Skeletal muscle satellite cell (primary cell): ENCODE results near the gene CCDC159.
"Not testable (repeated sequence)": the region's sequence is repeated elsewhere in the genome, so short reads cannot be mapped to it uniquely, and the experiment has no call there.

Experiments
- H3K27me3 ChIP-seq: 2 replicates; pipeline ENCODE4 v1.7.0; 2013; ENCODE audit warnings: low read length; ENCODE audit not compliant: control insufficient read depth, insufficient read depth
- H3K36me3 ChIP-seq: 2 replicates; pipeline ENCODE4 v1.7.0; 2013; ENCODE audit warnings: mild to moderate bottlenecking, control low read depth, low read length; ENCODE audit not compliant: insufficient read depth
- H3K4me1 ChIP-seq: 2 replicates; pipeline ENCODE4 v1.7.0; 2013; ENCODE audit warnings: low read length; ENCODE audit not compliant: control insufficient read depth, insufficient read depth
- H3K4me2 ChIP-seq: 2 replicates; pipeline ENCODE4 v1.7.0; 2013; ENCODE audit warnings: mild to moderate bottlenecking, low read length
- H3K4me3 ChIP-seq: 2 replicates; pipeline ENCODE4 v1.7.0; 2013; ENCODE audit warnings: low read length
- H3K9ac ChIP-seq: 2 replicates; pipeline ENCODE4 v1.7.0; 2013; ENCODE audit warnings: mild to moderate bottlenecking, low read depth, low read length, moderate library complexity
- H3K9me3 ChIP-seq: replicated peaks from 2 replicates; pipeline ENCODE4 v1.7.0; 2013; ENCODE audit warnings: mild to moderate bottlenecking, control low read depth, low read length

CCDC159 gene

DNA sequence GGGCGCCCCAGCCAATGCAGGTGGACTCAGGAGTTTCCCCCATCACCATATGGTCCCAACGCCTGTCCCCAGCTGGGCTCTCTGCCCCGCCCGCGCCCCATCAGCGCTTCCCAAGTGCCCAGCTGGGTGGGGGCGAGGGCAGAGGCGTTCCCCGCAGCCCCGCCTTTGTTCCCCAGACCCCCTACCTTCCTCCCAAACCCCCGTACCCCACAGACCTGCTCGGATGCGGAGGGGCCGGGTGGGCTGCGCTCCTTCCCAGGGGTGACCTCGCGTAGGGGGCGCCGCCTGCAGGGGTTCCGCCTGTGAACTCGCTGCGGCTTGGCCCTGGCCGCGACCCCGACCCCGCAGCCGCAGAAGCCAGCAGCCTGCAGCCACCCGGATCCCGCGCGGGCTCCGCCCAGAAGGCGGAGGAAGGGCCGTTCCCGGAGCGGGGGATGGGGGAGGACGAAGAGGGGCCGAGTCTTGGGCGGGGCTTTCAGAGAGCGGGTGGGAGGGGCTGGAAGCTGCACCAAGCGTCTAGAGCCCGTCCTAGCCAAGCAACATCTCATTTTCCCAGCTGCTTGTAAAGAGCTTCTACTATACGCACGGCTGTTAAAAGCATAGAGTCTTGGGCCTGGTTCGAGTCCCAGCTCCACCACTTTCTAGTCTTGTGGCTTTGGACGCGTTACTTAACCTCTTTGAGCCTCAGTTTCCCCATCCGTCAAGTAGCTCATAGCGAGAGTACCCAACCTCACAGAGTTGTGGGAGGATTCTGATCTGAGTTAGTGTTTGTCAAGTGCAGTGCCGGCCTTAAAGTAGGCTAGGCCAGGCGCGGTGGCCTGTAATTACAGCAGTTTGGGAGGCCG lies 6.8 kb upstream of the CCDC159 start, which contains the start of gene RAB3D:
TSS of gene RAB3D (minus strand) at position 404 of the 845 bp plus-strand sequence. CDS start 2,258 bp downstream, outside the sequence.
- H3K36me3 ChIP-seq: no peaks in the 10 kb centered on the region

GRCh38 chr19:11340099-11340467 lies 6.2 kb upstream of the CCDC159 start:
- Histone ChIP-seq H3K4me2 (peak overlapping the region; percentile 80), H3K4me3 (peak overlapping the region; percentile 59), H3K4me1 (peaks cover 19% of the 10 kb centered on the region)
- H3K27me3 ChIP-seq, H3K9me3 ChIP-seq, H3K36me3 ChIP-seq, H3K9ac ChIP-seq: not testable (repeated sequence)

More for the DNA sequence above, 6.8 kb upstream of the CCDC159 start, which contains the start of gene RAB3D:
- H3K9me3 ChIP-seq: no peaks in the 10 kb centered on the region
- H3K4me3 ChIP-seq: peak within 1 kb of the TSS; percentile 59
- H3K9ac ChIP-seq: no peak within 1 kb of the TSS
- H3K4me2 ChIP-seq: peak within 1 kb of the TSS; percentile 80
- H3K27me3 ChIP-seq: peaks cover 6% of the 10 kb centered on the region
- peaks cover 17% of the 10 kb centered on the region for H3K4me1 ChIP-seq

- H3K27me3 ChIP-seq: peaks cover 6% of the 10 kb centered on the region
- H3K4me2 ChIP-seq: no peak overlapping the region
- no peaks in the 10 kb centered on the region for H3K36me3 ChIP-seq
- H3K4me3 ChIP-seq: no peak overlapping the region
- H3K4me1 ChIP-seq: peaks cover 34% of the 10 kb centered on the region
- H3K9me3 ChIP-seq: no peaks in the 10 kb centered on the region
- no peak overlapping the region for H3K9ac ChIP-seq
These were observed 3.9 kb upstream of the CCDC159 start for GRCh38 chr19:11342429-11342828.

DNA sequence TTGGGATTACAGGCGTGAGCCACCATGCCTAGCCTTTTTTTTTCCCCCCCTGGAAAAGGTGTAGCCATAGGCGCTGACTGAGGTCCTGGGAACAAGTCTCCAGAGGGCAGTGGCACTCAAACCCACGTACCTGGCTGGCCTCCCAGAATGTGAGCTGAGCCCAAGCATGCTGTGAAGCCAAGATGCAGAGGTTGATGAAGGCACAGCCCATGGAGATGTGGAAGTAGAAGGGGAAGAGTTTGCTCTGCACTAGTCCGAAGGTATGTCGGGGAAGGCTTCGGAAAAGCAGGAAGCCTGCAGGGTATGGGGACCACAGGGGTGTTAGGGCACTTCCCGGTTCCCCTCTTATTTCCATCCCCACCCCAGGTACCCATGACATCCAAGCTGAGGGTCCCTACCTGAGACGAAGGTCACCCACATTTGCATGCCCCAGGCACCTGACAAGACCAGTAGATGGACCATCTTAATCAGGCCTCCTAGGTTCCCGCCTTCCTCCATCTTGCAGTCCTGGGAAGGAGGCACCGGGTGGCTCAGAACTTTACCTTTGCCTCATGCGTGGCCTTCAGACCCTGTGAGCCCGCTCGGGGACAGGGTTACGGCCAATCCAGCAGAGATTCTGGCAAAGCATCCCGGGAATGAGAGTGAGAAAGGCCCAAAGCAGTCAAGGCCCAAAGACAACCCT lies 1.1 kb upstream of the CCDC159 start:
- Histone ChIP-seq H3K4me2 (peak overlapping the region; percentile 84), H3K4me1 (peaks cover 19% of the 10 kb centered on the region), H3K9ac (peak overlapping the region; percentile 81), H3K9me3 (peaks cover 7% of the 10 kb centered on the region), H3K27me3 (no peaks in the 10 kb centered on the region), H3K4me3 (peak overlapping the region; percentile 78), H3K36me3 (no peaks in the 10 kb centered on the region)

DNA sequence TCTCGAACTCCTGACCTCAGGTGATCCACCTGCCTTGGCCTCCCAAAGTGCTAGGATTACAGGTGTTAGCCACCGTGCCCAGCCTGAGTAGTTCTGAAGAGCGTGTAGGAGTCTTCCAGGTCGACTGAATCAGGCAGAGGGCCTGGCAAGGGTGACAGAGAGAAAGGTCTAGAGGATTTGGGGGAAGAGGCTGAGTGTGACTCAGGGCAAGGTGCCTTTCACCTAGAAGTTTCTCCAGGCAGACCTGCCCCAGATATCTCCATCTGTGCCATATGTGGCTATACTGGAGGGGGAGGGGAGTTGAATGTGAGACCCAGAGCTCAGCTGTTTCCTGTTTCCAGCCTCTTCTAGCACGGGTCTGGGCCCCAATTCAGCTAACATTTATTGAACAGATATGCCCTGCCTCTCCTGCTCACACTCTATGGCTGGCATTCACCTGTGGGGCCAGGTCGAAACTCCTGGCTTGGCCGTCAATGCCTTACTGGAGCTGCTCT lies 1.3 kb downstream of the CCDC159 start:
- no peak overlapping the region for H3K4me2 ChIP-seq
- H3K27me3 ChIP-seq: no peaks in the 10 kb centered on the region
- no peak overlapping the region for H3K9ac ChIP-seq
- H3K4me1 ChIP-seq: peaks cover 19% of the 10 kb centered on the region
- H3K9me3 ChIP-seq: peaks cover 7% of the 10 kb centered on the region
- H3K4me3 ChIP-seq: no peak overlapping the region
- H3K36me3 ChIP-seq: no peaks in the 10 kb centered on the region

DNA sequence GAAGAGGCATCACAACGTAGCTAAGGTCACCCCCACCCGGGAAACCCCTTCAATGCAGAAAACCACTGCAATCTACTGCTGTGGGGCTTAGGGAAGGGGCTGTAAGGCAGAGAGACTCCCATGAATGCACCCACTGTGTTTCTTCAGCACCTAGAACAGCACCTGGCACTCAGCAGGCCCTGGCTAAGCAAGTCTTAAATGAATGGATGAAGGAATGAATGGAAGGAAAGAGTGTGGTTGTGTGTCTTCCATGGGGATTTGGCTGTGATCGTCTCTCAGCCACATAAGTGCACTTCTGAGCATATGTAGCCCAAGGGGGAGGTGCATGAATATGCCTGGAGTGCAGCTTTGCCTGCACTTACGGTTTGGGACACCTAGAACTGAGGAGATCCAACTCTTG lies 2.9 kb downstream of the CCDC159 start:
- no peaks in the 10 kb centered on the region for H3K27me3 ChIP-seq
- H3K4me2 ChIP-seq: no peak overlapping the region
- no peaks in the 10 kb centered on the region for H3K36me3 ChIP-seq
- H3K4me3 ChIP-seq: no peak overlapping the region
- no peak overlapping the region for H3K9ac ChIP-seq
- peaks cover 17% of the 10 kb centered on the region for H3K4me1 ChIP-seq
- peaks cover 7% of the 10 kb centered on the region for H3K9me3 ChIP-seq

DNA sequence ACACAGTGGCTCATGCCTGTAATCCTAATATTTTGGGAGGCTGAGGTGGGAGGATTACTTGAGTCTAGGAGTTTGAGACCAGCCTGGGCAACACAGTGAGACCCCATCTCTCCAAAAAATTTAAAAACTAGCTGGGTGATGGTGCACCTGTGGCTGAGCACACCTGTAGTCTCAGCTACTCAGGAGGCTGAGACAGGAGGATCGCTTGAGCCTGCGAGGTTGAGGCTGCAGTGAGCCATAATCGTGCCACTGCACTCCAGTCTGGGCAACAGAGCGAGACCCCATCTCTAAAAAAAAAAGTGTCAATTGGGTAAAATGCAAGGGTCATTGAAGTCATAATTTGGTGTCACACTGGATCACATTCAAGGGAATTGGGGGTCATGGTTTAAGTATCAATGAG lies 7.8 kb downstream of the CCDC159 start:
- H3K36me3 ChIP-seq, H3K27me3 ChIP-seq, H3K4me2 ChIP-seq, H3K9ac ChIP-seq, H3K4me1 ChIP-seq, H3K4me3 ChIP-seq, H3K9me3 ChIP-seq: not testable (repeated sequence)

DNA sequence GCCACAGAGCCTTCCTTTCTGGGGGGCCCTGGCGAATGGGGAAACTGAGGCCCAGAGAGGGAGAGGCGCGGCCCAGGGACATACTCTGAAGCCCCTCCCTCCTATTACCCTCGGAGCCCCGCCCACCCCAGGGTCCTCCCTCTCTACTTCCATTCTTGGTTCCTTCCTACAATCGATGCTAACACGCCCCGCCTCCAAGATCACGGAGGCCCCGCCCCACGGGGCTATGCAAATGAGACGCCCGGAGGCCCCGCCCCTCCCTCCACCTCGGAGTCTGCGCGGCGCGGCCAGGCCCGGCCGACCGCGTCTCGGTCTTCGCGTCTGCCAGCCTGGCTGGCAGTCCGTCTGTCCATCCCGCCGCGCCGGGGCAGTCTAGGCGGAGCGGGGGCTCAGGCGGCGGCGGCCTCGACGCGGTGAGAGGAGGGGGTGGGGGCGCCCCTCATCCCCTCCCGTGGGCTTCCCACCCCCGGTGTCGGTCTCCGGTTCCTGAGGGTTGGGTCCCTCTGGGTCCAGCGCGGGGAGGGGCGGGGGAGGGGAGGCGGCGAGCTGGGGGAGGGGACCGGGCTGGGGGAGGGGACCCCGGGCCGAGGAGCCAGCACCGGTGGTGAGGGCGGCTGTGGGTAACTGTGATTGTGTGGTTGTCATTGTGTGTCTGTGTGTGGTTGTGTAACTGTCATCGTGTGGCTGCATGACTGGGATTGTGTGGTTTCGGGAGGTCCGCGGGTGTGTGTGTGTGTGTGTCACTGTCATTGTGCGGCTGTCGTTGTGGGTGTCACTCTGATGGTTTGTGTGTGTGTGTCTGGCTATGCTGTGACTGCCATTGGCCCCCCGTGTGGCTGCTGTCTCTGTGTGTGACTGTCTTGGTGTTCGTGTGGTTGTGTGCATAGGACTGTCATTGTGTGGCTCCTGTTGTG lies 9.1 kb downstream of the CCDC159 start, which contains the start of gene PLPPR2:
TSS of gene PLPPR2 (plus strand) at position 273 of the 914 bp plus-strand sequence. CDS start 2,242 bp downstream, outside the sequence.
- peak within 1 kb of the TSS; percentile 72 for H3K4me3 ChIP-seq
- peaks cover 6% of the 10 kb centered on the region for H3K4me1 ChIP-seq
- H3K4me2 ChIP-seq: peak within 1 kb of the TSS; percentile 84
- H3K9me3 ChIP-seq: no peaks in the 10 kb centered on the region
- no peaks in the 10 kb centered on the region for H3K27me3 ChIP-seq
- H3K36me3 ChIP-seq: no peaks in the 10 kb centered on the region
- peak within 1 kb of the TSS; percentile 64 for H3K9ac ChIP-seq

DNA sequence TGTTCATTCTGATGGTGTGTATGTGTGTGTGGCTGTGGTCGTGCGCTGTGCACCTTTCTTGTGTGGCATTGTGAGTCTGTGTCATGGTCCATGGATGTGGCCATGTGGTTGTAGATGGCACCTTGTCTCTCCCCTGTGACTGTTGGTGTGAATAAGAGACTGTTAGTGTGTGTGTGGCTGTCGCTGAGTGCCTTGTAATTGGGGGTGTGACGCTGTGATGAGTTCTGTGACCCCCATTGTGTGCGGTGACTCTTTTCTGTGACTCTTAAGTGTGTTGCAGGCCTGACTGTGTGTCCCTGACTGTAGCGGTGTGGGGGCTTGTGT lies 9.7 kb downstream of the CCDC159 start:
- peak overlapping the region; percentile 84 for H3K4me2 ChIP-seq
- peak overlapping the region; percentile 72 for H3K4me3 ChIP-seq
- H3K9me3 ChIP-seq: no peaks in the 10 kb centered on the region
- H3K4me1 ChIP-seq: peaks cover 6% of the 10 kb centered on the region
- peaks cover 4% of the 10 kb centered on the region for H3K36me3 ChIP-seq
- H3K27me3 ChIP-seq: no peaks in the 10 kb centered on the region
- peak overlapping the region; percentile 64 for H3K9ac ChIP-seq

DNA sequence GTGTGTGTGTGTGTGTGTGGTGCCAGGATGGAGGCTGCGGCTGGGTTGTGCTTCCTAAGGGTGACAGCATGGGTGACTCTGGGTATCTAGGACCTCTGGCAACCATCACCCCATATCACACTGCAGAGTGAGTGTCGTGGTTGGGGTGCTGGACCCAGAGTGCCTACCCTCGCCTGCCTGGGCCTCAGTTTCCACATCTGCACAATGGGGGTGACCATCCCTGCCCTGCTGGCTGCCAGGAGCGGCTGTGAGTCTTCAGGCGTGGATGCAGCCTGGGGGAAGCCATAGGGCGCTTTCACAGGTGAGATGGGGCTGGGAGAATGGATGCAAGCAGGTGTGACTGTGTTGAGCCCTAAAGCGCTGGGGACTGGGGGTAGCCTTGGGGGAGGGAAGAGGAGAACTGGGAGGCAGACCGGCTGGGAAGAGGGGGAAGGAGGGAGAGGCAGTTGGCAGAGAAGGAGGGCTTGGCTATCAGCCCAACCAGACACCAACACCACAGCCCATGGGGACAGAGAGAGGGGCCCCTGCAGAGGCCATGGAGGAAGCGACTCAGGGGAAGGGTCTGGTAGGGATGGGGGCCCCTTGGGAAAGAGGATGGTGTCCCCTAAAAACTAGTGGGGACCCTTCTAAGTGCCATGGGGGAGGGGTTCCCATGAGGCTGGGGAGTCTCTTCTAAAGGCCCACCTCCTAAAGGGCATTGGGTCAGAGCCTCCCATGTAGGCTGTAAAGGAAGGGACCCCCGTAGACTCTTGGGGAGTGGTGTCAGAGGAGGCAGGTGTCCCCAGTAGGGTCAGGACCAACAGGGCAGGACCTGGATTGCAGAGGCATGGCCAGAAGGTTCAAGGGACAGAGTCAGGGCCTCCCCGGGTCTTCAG lies 10.6 kb downstream of the CCDC159 start:
- H3K4me1 ChIP-seq: peaks cover 6% of the 10 kb centered on the region
- no peaks in the 10 kb centered on the region for H3K27me3 ChIP-seq
- H3K9me3 ChIP-seq: no peaks in the 10 kb centered on the region
- H3K9ac ChIP-seq: no peak overlapping the region
- peaks cover 4% of the 10 kb centered on the region for H3K36me3 ChIP-seq
- no peak overlapping the region for H3K4me2 ChIP-seq
- H3K4me3 ChIP-seq: no peak overlapping the region
